HG03066 (cell line): ENCODE data around the gene FBXO7.

Experiments used
- ATAC-seq: cut with Tn5 transposase; IDR thresholded peaks from one replicate; pipeline ENCODE4 v1.9.1; 2021; ENCODE audit warnings: low read depth; ENCODE audit not compliant: unreplicated experiment

The FBXO7 gene

GRCh38 chr22:32528984-32529982 lies 54.7 kb downstream of the FBXO7 start:
- no peak for ATAC-seq

- no peak for ATAC-seq
Observed at GRCh38 chr22:32531228-32531627, 56.6 kb downstream of the FBXO7 start.

GRCh38 chr22:32531931-32532819 lies 57.6 kb downstream of the FBXO7 start:
- no peak for ATAC-seq

- ATAC-seq, result no peak
Observed at GRCh38 chr22:32532820-32533128, 58.2 kb downstream of the FBXO7 start.

- ATAC-seq, result no peak
Observed at GRCh38 chr22:32533265-32534111, 58.9 kb downstream of the FBXO7 start.

GRCh38 chr22:32534252-32535235 lies 59.9 kb downstream of the FBXO7 start:
- no peak for ATAC-seq

- ATAC-seq, result no peak
Observed at GRCh38 chr22:32535531-32536190, 61.0 kb downstream of the FBXO7 start.

- ATAC-seq, result no peak
Observed at GRCh38 chr22:32536352-32536751, 61.7 kb downstream of the FBXO7 start.

GRCh38 chr22:32538521-32538920 lies 63.9 kb downstream of the FBXO7 start:
- ATAC-seq, result no peak

- no peak for ATAC-seq
Observed at GRCh38 chr22:32539631-32540421, 65.2 kb downstream of the FBXO7 start.

GRCh38 chr22:32541481-32541880 lies 66.9 kb downstream of the FBXO7 start:
- ATAC-seq, result no peak

- ATAC-seq, result no peak
Observed at GRCh38 chr22:32542066-32542676, 67.6 kb downstream of the FBXO7 start.

GRCh38 chr22:32542677-32543357 lies 68.2 kb downstream of the FBXO7 start:
- no peak for ATAC-seq

- no peak for ATAC-seq
Observed at GRCh38 chr22:32544953-32545558, 70.4 kb downstream of the FBXO7 start.

GRCh38 chr22:32545801-32546200 lies 71.2 kb downstream of the FBXO7 start:
- ATAC-seq, result no peak

- ATAC-seq, result no peak
Observed at GRCh38 chr22:32546496-32546895, 71.9 kb downstream of the FBXO7 start.

- no peak for ATAC-seq
Observed at GRCh38 chr22:32546935-32547334, 72.3 kb downstream of the FBXO7 start.
